Measurements from ENCODE around the gene CLCN7.

The CLCN7 gene

GRCh38 chr16:1474796-1475551 is at the start of gene CLCN7:
TSS of gene CLCN7 (minus strand) at chr16:1475028. CDS start at chr16:1474974, 54 bp downstream.
- H3K9me3 ChIP-seq (ENCODE audit: low read length): no peaks in the 10 kb centered on the region
- peak within 1 kb of the TSS; percentile 71 for H3K27ac ChIP-seq (ENCODE audit: low read depth, low read length)
- no peaks in the 10 kb centered on the region for H3K27me3 ChIP-seq (ENCODE audit: control insufficient read depth in 1 of 2, insufficient read depth in 2 of 2, low read length in 2 of 2)
- peaks cover 29% of the 10 kb centered on the region for H3K4me1 ChIP-seq (ENCODE audit: insufficient read depth, low read length)
- H3K4me3 ChIP-seq (ENCODE audit: low read depth in 1 of 2, low read length in 2 of 2): peak within 1 kb of the TSS; percentile 66 to 87
- no peaks in the 10 kb centered on the region for H3K36me3 ChIP-seq (ENCODE audit: insufficient read depth, low read length)
- peak within 1 kb of the TSS; percentile 86 for H3K9ac ChIP-seq (ENCODE audit: low read length)

- no peak overlapping the region for H3K9ac ChIP-seq (ENCODE audit: low read length)
- no peak overlapping the region for H3K4me3 ChIP-seq (ENCODE audit: low read depth in 1 of 2, low read length in 2 of 2)
- no peak overlapping the region for H3K27ac ChIP-seq (ENCODE audit: low read depth, low read length)
- H3K27me3 ChIP-seq (ENCODE audit: control insufficient read depth in 1 of 2, insufficient read depth in 2 of 2, low read length in 2 of 2): no peaks in the 10 kb centered on the region
- H3K4me1 ChIP-seq (ENCODE audit: insufficient read depth, low read length): no peaks in the 10 kb centered on the region
- peaks cover 23% of the 10 kb centered on the region for H3K36me3 ChIP-seq (ENCODE audit: insufficient read depth, low read length)
- no peaks in the 10 kb centered on the region for H3K9me3 ChIP-seq (ENCODE audit: low read length)
These were observed 49.5 kb upstream of the CLCN7 start for GRCh38 chr16:1524366-1524765.

GRCh38 chr16:1523581-1524245 is 48.9 kb upstream of the CLCN7 start:
- no peak overlapping the region for H3K4me3 ChIP-seq (ENCODE audit: low read depth in 1 of 2, low read length in 2 of 2)
- H3K27me3 ChIP-seq (ENCODE audit: control insufficient read depth in 1 of 2, insufficient read depth in 2 of 2, low read length in 2 of 2): no peaks in the 10 kb centered on the region
- peaks cover 24% of the 10 kb centered on the region for H3K36me3 ChIP-seq (ENCODE audit: insufficient read depth, low read length)
- H3K4me1 ChIP-seq (ENCODE audit: insufficient read depth, low read length): no peaks in the 10 kb centered on the region
- no peak overlapping the region for H3K27ac ChIP-seq (ENCODE audit: low read depth, low read length)
- H3K9me3 ChIP-seq (ENCODE audit: low read length): no peaks in the 10 kb centered on the region
- no peak overlapping the region for H3K9ac ChIP-seq (ENCODE audit: low read length)

- Histone ChIP-seq H3K9me3 (ENCODE audit: low read length) (no peaks in the 10 kb centered on the region), H3K27ac (ENCODE audit: low read depth, low read length) (no peak overlapping the region), H3K9ac (ENCODE audit: low read length) (no peak overlapping the region), H3K27me3 (ENCODE audit: control insufficient read depth in 1 of 2, insufficient read depth in 2 of 2, low read length in 2 of 2) (no peaks in the 10 kb centered on the region), H3K36me3 (ENCODE audit: insufficient read depth, low read length) (peaks cover 27% of the 10 kb centered on the region), H3K4me1 (ENCODE audit: insufficient read depth, low read length) (no peaks in the 10 kb centered on the region), H3K4me3 (ENCODE audit: low read depth in 1 of 2, low read length in 2 of 2) (no peak overlapping the region)
These were observed 45.6 kb upstream of the CLCN7 start for GRCh38 chr16:1520461-1520860.

- Histone ChIP-seq H3K27me3 (ENCODE audit: control insufficient read depth in 1 of 2, insufficient read depth in 2 of 2, low read length in 2 of 2) (no peaks in the 10 kb centered on the region), H3K36me3 (ENCODE audit: insufficient read depth, low read length) (peaks cover 27% of the 10 kb centered on the region), H3K27ac (ENCODE audit: low read depth, low read length) (no peak overlapping the region), H3K4me3 (ENCODE audit: low read depth in 1 of 2, low read length in 2 of 2) (no peak overlapping the region), H3K9me3 (ENCODE audit: low read length) (no peaks in the 10 kb centered on the region), H3K9ac (ENCODE audit: low read length) (no peak overlapping the region), H3K4me1 (ENCODE audit: insufficient read depth, low read length) (no peaks in the 10 kb centered on the region)
These were observed 45.0 kb upstream of the CLCN7 start for GRCh38 chr16:1519831-1520230.

GRCh38 chr16:1518626-1519135 is 43.9 kb upstream of the CLCN7 start:
- Histone ChIP-seq H3K9ac (ENCODE audit: low read length) (no peak overlapping the region), H3K9me3 (ENCODE audit: low read length) (no peaks in the 10 kb centered on the region), H3K4me1 (ENCODE audit: insufficient read depth, low read length) (no peaks in the 10 kb centered on the region), H3K27ac (ENCODE audit: low read depth, low read length) (no peak overlapping the region), H3K27me3 (ENCODE audit: control insufficient read depth in 1 of 2, insufficient read depth in 2 of 2, low read length in 2 of 2) (no peaks in the 10 kb centered on the region), H3K4me3 (ENCODE audit: low read depth in 1 of 2, low read length in 2 of 2) (no peak overlapping the region), H3K36me3 (ENCODE audit: insufficient read depth, low read length) (peaks cover 24% of the 10 kb centered on the region)

- Histone ChIP-seq H3K27ac (ENCODE audit: low read depth, low read length) (no peak overlapping the region), H3K27me3 (ENCODE audit: control insufficient read depth in 1 of 2, insufficient read depth in 2 of 2, low read length in 2 of 2) (no peaks in the 10 kb centered on the region), H3K4me3 (ENCODE audit: low read depth in 1 of 2, low read length in 2 of 2) (no peak overlapping the region), H3K4me1 (ENCODE audit: insufficient read depth, low read length) (no peaks in the 10 kb centered on the region), H3K9ac (ENCODE audit: low read length) (no peak overlapping the region), H3K9me3 (ENCODE audit: low read length) (no peaks in the 10 kb centered on the region), H3K36me3 (ENCODE audit: insufficient read depth, low read length) (peaks cover 6% of the 10 kb centered on the region)
These were observed 39.7 kb upstream of the CLCN7 start for GRCh38 chr16:1514507-1514906.

GRCh38 chr16:1512774-1513173 is 37.9 kb upstream of the CLCN7 start:
- Histone ChIP-seq H3K4me3 (ENCODE audit: low read depth in 1 of 2, low read length in 2 of 2) (no peak overlapping the region), H3K4me1 (ENCODE audit: insufficient read depth, low read length) (no peaks in the 10 kb centered on the region), H3K27me3 (ENCODE audit: control insufficient read depth in 1 of 2, insufficient read depth in 2 of 2, low read length in 2 of 2) (no peaks in the 10 kb centered on the region), H3K9ac (ENCODE audit: low read length) (no peak overlapping the region), H3K27ac (ENCODE audit: low read depth, low read length) (no peak overlapping the region), H3K9me3 (ENCODE audit: low read length) (no peaks in the 10 kb centered on the region), H3K36me3 (ENCODE audit: insufficient read depth, low read length) (no peaks in the 10 kb centered on the region)

GRCh38 chr16:1511662-1512569 is 37.1 kb upstream of the CLCN7 start:
- Histone ChIP-seq H3K27me3 (ENCODE audit: control insufficient read depth in 1 of 2, insufficient read depth in 2 of 2, low read length in 2 of 2) (no peaks in the 10 kb centered on the region), H3K27ac (ENCODE audit: low read depth, low read length) (no peak overlapping the region), H3K9me3 (ENCODE audit: low read length) (no peaks in the 10 kb centered on the region), H3K9ac (ENCODE audit: low read length) (no peak overlapping the region), H3K36me3 (ENCODE audit: insufficient read depth, low read length) (no peaks in the 10 kb centered on the region), H3K4me1 (ENCODE audit: insufficient read depth, low read length) (no peaks in the 10 kb centered on the region), H3K4me3 (ENCODE audit: low read depth in 1 of 2, low read length in 2 of 2) (no peak overlapping the region)

GRCh38 chr16:1510941-1511351 is 36.1 kb upstream of the CLCN7 start:
- Histone ChIP-seq H3K27ac (ENCODE audit: low read depth, low read length) (no peak overlapping the region), H3K9me3 (ENCODE audit: low read length) (no peaks in the 10 kb centered on the region), H3K4me3 (ENCODE audit: low read depth in 1 of 2, low read length in 2 of 2) (no peak overlapping the region), H3K9ac (ENCODE audit: low read length) (no peak overlapping the region), H3K36me3 (ENCODE audit: insufficient read depth, low read length) (no peaks in the 10 kb centered on the region), H3K4me1 (ENCODE audit: insufficient read depth, low read length) (no peaks in the 10 kb centered on the region), H3K27me3 (ENCODE audit: control insufficient read depth in 1 of 2, insufficient read depth in 2 of 2, low read length in 2 of 2) (no peaks in the 10 kb centered on the region)

GRCh38 chr16:1510272-1510671 is 35.4 kb upstream of the CLCN7 start:
- H3K36me3 ChIP-seq (ENCODE audit: insufficient read depth, low read length): no peaks in the 10 kb centered on the region
- no peaks in the 10 kb centered on the region for H3K27me3 ChIP-seq (ENCODE audit: control insufficient read depth in 1 of 2, insufficient read depth in 2 of 2, low read length in 2 of 2)
- H3K27ac ChIP-seq (ENCODE audit: low read depth, low read length): no peak overlapping the region
- no peaks in the 10 kb centered on the region for H3K4me1 ChIP-seq (ENCODE audit: insufficient read depth, low read length)
- H3K9ac ChIP-seq (ENCODE audit: low read length): no peak overlapping the region
- no peaks in the 10 kb centered on the region for H3K9me3 ChIP-seq (ENCODE audit: low read length)
- H3K4me3 ChIP-seq (ENCODE audit: low read depth in 1 of 2, low read length in 2 of 2): no peak overlapping the region

Data from muscle layer of colon (tissue), 2 donors.